ENCODE results near the gene CFL2.
A peak's percentile ranks its signal among the peaks of the same experiment; 100 is the strongest.

CFL2 gene

DNA sequence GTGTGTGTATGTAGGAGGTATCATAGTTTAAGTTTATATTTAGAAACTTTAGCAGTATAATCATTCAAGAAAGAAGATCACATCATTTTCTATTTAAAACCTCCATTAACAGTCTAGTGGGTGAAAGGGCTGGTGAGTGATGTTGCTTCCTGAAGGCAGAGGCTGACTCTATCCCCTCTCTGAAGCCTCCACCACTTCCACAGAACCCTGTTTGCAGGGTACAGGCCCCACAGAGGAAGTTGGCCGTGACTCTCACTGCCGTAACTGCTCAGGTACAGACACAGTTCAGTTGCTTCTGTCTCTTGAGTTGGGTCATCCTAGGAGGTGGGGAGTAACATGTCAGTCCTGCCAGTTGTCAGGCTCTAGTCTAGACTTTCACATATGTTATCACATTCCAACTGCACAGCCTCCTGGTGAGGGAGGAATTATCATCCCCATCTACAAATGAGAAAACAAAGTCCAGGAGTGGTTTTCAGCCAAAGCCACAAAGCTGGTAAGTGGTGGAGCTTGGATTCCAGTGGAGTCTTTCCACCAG lies 31.5 kb downstream of the CFL2 start:
- no peaks in the 10 kb centered on the region for H3K27me3 ChIP-seq
- TF ChIP-seq Cebpa-rat (IDR thresholded peaks at IDR 0.05) = no peak
- peak overlapping the region in 1 of 11 experiments; percentile 5; a peak in 1 of 22 replicates for H3K4me2 ChIP-seq
- no peak overlapping the region for H3K9ac ChIP-seq
- H4K20me1 ChIP-seq = no peaks in the 10 kb centered on the region
- H3K36me3 ChIP-seq = no peaks in the 10 kb centered on the region
- 0 out of 20 replicates have a peak, but pooled peaks cover 0 to 4% (median 0%) of the 10 kb centered on the region in 10 experiments for H3K4me1 ChIP-seq
- H3K4me3 ChIP-seq = no peak overlapping the region
- no peaks in the 10 kb centered on the region for H3K9me3 ChIP-seq (replicated peaks in 1 of 11)
- no peak overlapping the region for H3K27ac ChIP-seq

DNA sequence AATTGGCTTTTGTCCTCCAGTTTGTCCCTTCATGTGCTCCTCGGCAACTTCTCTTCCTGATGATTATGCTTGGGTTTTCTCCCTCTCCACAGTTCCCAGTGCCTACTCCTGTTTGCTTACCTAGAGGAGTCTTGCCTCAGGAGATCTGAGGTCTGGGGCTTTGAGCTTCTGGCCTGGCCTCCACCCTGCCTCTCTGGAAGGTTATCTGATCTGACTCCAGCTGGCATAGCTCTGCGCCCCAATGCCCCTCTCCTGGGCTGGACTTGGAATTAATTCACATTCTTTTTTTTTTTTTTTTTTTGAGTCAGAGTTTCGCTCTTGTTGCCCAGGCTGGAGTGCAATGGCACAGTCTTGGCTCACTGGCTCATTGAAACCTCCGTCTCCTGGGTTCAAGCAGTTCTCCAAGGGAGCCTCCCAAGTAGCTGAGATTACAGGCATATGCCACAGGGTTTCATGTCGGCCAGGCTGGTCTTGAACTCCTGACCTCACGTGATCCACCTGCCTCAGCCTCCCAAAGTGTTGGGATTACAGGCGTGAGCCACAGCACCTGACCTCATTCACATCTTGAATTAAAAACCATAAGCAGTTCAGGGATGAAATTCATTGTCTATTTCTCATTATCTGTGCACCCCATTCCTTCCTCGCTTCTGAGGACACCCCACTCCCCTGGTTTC lies 33.5 kb downstream of the CFL2 start:
- Histone ChIP-seq H3K4me2 (no peak overlapping the region), H3K27me3 (no peaks in the 10 kb centered on the region), H3K27ac (no peak overlapping the region), H3K4me1 (0 out of 20 replicates have a peak, but pooled peaks cover 0 to 4% (median 0%) of the 10 kb centered on the region in 10 experiments), H3K9me3 (replicated peaks in 1 of 11) (no peaks in the 10 kb centered on the region), H3K4me3 (no peak overlapping the region), H4K20me1 (no peaks in the 10 kb centered on the region), H3K9ac (no peak overlapping the region), H3K36me3 (no peaks in the 10 kb centered on the region)
- TF ChIP-seq Cebpa-rat (IDR thresholded peaks at IDR 0.05) = no peak

DNA sequence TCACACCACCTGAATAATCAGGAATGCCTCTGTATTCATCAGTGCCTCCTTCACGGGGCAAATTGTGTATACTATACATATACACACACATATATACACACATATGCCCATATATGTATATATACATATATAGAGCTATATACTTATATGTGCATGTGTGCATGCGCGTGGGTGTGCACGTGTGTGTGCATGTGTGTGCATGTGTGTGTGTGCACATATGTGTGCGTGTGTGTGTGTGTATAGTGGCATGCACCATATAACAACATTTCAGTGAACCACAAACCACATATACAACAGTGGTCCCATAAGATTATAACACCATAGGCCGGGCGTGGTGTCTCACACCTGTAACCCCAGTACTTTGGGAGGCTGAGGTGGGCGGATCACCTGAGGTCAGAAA lies 35.7 kb downstream of the CFL2 start:
- no peaks in the 10 kb centered on the region for H3K9me3 ChIP-seq (replicated peaks in 1 of 11)
- 0 out of 20 replicates have a peak, but pooled peaks cover 0 to 4% (median 0%) of the 10 kb centered on the region in 10 experiments for H3K4me1 ChIP-seq
- no peaks in the 10 kb centered on the region for H4K20me1 ChIP-seq
- no peak for TF ChIP-seq Cebpa-rat (IDR thresholded peaks at IDR 0.05)
- no peaks in the 10 kb centered on the region for H3K27me3 ChIP-seq
- H3K4me2 ChIP-seq = no peak overlapping the region
- no peak overlapping the region for H3K9ac ChIP-seq
- H3K36me3 ChIP-seq = no peaks in the 10 kb centered on the region
- no peak overlapping the region for H3K4me3 ChIP-seq
- H3K27ac ChIP-seq = no peak overlapping the region

DNA sequence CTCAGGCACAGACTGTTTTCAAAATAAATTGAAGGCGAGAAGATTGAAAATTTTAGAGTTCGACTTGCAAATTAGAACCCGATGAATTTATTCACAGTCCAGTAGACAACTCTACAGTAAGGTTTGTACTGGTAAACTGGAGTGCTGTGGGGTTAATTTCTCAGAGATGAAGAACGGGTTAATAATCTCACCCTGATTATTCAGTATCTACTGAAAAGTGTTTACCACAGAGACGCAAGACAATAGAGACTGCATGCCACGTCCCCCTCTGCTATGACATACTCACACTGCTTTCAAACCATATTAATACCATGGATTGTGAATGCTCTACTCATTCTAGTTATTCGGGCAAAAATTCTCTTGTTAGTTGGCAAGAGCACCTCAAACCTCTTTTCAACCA lies 36.1 kb downstream of the CFL2 start:
- H3K4me1 ChIP-seq = 0 out of 20 replicates have a peak, but pooled peaks cover 0 to 4% (median 0%) of the 10 kb centered on the region in 10 experiments
- H4K20me1 ChIP-seq = no peaks in the 10 kb centered on the region
- no peak overlapping the region for H3K4me2 ChIP-seq
- no peaks in the 10 kb centered on the region for H3K9me3 ChIP-seq (replicated peaks in 1 of 11)
- no peak overlapping the region for H3K27ac ChIP-seq
- H3K27me3 ChIP-seq = no peaks in the 10 kb centered on the region
- no peak overlapping the region for H3K4me3 ChIP-seq
- TF ChIP-seq Cebpa-rat (IDR thresholded peaks at IDR 0.05) = no peak
- no peak overlapping the region for H3K9ac ChIP-seq
- H3K36me3 ChIP-seq = no peaks in the 10 kb centered on the region

DNA sequence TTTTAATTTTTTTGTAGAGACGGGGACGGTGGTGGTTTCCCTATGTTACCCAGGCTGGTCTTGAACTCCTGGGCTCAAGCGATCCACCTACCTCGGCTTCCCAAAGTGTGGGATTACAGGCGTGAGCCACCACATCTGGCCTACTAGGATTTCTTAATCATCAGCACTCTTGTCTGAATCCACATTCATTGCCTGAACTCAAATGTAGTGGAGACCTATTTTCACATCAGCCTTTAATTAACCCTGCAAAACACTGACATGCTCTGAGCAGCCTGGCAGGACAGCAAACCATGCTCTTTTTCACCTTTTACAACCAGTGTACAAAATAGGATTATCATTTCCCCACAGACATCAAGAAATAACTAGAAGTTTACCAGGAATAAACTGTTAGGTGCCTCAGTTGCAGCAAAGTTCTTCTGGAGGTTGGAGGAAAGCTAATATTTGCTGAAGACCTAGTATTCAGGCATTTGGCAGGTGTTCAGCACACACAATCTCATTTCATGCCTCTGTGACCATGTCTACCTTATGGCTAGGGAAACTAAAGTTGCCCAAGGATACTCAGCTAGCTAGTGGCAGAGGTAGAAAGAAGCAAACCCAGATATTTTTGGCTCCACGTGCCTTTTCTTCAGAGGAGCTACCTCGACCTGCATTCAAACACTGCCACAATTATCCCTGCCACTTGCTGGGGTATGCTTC lies 37.7 kb downstream of the CFL2 start:
- no peak overlapping the region for H3K27ac ChIP-seq
- H3K36me3 ChIP-seq = no peaks in the 10 kb centered on the region
- no peaks in the 10 kb centered on the region for H3K9me3 ChIP-seq (replicated peaks in 1 of 11)
- no peak overlapping the region for H3K4me3 ChIP-seq
- no peaks in the 10 kb centered on the region for H3K27me3 ChIP-seq
- TF ChIP-seq Cebpa-rat (IDR thresholded peaks at IDR 0.05) = no peak
- no peak overlapping the region for H3K9ac ChIP-seq
- H3K4me2 ChIP-seq = no peak overlapping the region
- H4K20me1 ChIP-seq = no peaks in the 10 kb centered on the region
- peaks cover 0 to 9% (median 0%) of the 10 kb centered on the region in 10 experiments; a peak in 9 of 20 replicates for H3K4me1 ChIP-seq

DNA sequence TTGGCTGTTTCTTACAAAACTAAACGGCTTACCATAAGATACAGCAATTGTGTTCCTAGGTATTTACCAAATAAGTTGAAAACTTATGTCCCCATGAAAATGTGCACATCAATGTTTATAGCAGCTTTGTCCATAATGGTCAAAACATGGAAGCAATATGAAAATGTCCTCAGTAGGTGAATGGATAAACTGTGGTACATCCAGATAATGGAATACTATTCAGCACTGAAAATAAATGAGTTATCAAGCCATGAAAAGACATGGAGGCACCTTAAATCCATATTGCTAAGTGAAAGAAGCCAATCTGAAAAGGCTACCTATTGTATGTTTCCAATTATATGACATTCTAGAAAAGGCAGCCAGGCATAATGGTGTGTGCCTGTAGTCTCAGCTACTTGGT lies 40.7 kb downstream of the CFL2 start:
- no peak overlapping the region for H3K4me3 ChIP-seq
- no peaks in the 10 kb centered on the region for H3K9me3 ChIP-seq (replicated peaks in 1 of 11)
- no peak overlapping the region for H3K27ac ChIP-seq
- H3K4me2 ChIP-seq = no peak overlapping the region
- no peaks in the 10 kb centered on the region for H4K20me1 ChIP-seq
- no peak for TF ChIP-seq Cebpa-rat (IDR thresholded peaks at IDR 0.05)
- H3K36me3 ChIP-seq = no peaks in the 10 kb centered on the region
- H3K4me1 ChIP-seq = peaks cover 0 to 37% (median 0%) of the 10 kb centered on the region in 10 experiments; a peak in 9 of 20 replicates
- no peak overlapping the region for H3K9ac ChIP-seq
- H3K27me3 ChIP-seq = no peaks in the 10 kb centered on the region

DNA sequence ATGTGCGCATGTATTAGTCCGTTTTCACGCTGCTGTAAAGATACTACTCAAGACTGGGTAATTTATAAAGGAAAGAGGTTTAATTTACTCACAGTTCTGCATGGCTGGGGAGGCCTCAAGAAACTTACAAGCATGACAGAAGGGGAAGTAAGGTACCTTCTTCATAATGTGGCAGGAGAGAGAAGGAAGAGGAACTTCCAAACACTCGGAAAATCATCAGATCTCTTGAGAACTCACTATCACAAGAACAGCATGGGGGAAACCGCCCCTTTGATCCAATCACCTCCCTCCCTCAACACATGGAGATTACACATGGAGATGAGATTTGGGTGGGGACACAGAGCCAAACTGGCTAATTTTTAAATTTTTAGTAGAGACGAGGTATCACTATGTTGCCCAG lies 42.7 kb downstream of the CFL2 start:
- H3K4me2 ChIP-seq = peak overlapping the region in 3 of 11 experiments; percentile 58 to 78 (median 72); a peak in 6 of 22 replicates
- peak overlapping the region in 4 of 11 experiments; percentile 12 to 45 (median 30); a peak in 4 of 22 replicates for H3K27ac ChIP-seq
- TF ChIP-seq Cebpa-rat (IDR thresholded peaks at IDR 0.05) = no peak
- H3K27me3 ChIP-seq = no peaks in the 10 kb centered on the region
- no peak overlapping the region for H3K4me3 ChIP-seq
- peak overlapping the region in 2 of 11 experiments; percentile 9 to 13; a peak in 2 of 22 replicates for H3K9ac ChIP-seq
- peaks cover 0 to 57% (median 0%) of the 10 kb centered on the region in 10 experiments; a peak in 9 of 20 replicates for H3K4me1 ChIP-seq
- H4K20me1 ChIP-seq = no peaks in the 10 kb centered on the region
- no peaks in the 10 kb centered on the region for H3K36me3 ChIP-seq
- no peaks in the 10 kb centered on the region for H3K9me3 ChIP-seq (replicated peaks in 1 of 11)

DNA sequence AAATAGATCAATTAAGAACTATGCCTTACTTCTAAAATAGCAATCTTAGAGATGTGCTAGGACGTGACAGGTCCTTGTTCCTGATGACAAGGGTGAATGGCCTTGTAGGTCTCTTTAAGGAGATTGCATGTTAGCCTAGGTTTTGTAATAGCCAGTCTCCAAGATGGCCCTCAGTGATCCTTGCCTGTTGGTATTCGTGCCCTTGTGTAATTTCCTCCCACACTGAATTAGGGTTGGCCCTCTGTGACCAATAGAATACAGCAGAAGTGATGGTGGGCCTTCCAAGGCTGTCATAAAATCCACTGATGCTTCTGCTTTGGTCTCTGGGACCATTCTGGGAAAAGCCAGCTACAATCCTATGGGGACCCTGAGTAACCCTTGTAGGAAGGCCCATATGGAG lies 46.3 kb downstream of the CFL2 start:
- H3K4me3 ChIP-seq = no peak overlapping the region
- no peaks in the 10 kb centered on the region for H3K36me3 ChIP-seq
- TF ChIP-seq Cebpa-rat (IDR thresholded peaks at IDR 0.05) = no peak
- no peaks in the 10 kb centered on the region for H3K27me3 ChIP-seq
- peaks cover 0 to 4% (median 0%) of the 10 kb centered on the region in 11 experiments; a peak in 1 of 22 replicates for H3K9me3 ChIP-seq (replicated peaks in 1 of 11)
- H3K4me2 ChIP-seq = peak overlapping the region in 3 of 11 experiments; percentile 53 to 69 (median 56); a peak in 6 of 22 replicates
- peaks cover 0 to 90% (median 6%) of the 10 kb centered on the region in 10 experiments; a peak in 12 of 20 replicates for H3K4me1 ChIP-seq
- H3K27ac ChIP-seq = peak overlapping the region in 2 of 11 experiments; percentile 95; a peak in 3 of 22 replicates
- no peak overlapping the region for H3K9ac ChIP-seq
- no peaks in the 10 kb centered on the region for H4K20me1 ChIP-seq

DNA sequence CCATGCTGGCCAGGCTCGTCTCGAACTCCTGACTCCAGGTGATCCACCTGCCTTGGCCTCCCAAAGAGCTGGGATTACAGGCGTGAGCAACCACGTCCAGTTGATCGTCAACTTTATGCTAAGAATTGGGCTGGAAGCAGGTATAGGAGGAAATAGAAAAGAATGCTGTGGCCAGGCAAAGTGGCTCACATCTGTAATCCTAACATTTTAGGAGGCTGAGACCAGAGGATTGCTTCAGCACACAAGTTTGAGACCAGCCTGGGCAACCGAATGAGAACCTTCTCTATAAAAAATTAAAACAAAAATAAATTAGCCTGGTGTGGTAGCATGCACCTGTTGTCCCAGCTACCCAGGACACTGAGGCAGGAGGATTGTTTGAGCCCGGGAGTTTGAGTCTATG lies 47.4 kb downstream of the CFL2 start:
- no peak for TF ChIP-seq Cebpa-rat (IDR thresholded peaks at IDR 0.05)
- Histone ChIP-seq H3K27ac (peak overlapping the region in 4 of 11 experiments; percentile 74 to 95 (median 92); a peak in 9 of 22 replicates), H3K4me2 (peak overlapping the region in 4 of 11 experiments; percentile 31 to 84 (median 80); a peak in 6 of 22 replicates), H3K4me1 (peaks cover 0 to 91% (median 6%) of the 10 kb centered on the region in 10 experiments; a peak in 12 of 20 replicates), H3K4me3 (no peak overlapping the region), H3K27me3 (no peaks in the 10 kb centered on the region), H3K9ac (peak overlapping the region in 3 of 11 experiments; percentile 49 to 77 (median 73); a peak in 7 of 22 replicates), H3K9me3 (replicated peaks in 1 of 11) (peaks cover 0 to 9% (median 5%) of the 10 kb centered on the region in 11 experiments; a peak in 11 of 22 replicates), H4K20me1 (no peaks in the 10 kb centered on the region), H3K36me3 (no peaks in the 10 kb centered on the region)
